ENCODE measurements around the gene GLIPR2.
"Not testable (repeated sequence)": the region's sequence is repeated elsewhere in the genome, so short reads cannot be mapped to it uniquely, and the experiment has no call there.

Gene GLIPR2

GRCh38 chr9:36136272-36136893 is at the start of gene GLIPR2:
Gene GLIPR2, plus strand, starts transcription at chr9:36136733. Its CDS starts 46 bp downstream, at chr9:36136779.
- DNase-seq (ENCODE audit: low read depth): peak; percentile 77
- peak within 1 kb of the TSS; percentile 49 for H3K4me3 ChIP-seq (ENCODE audit: low read depth, low read length)
- peak; percentile 27 for TF ChIP-seq POLR2A (IDR thresholded peaks at IDR 0.05; ENCODE audit: extremely low read depth, insufficient read length)
- no peak for TF ChIP-seq MYC (IDR thresholded peaks at IDR 0.05; ENCODE audit: low read depth, low read length)
- no peak for TF ChIP-seq CTCF (IDR thresholded peaks at IDR 0.05; ENCODE audit: low read depth, low read length)
- TF ChIP-seq MAX (IDR thresholded peaks at IDR 0.05; ENCODE audit: low read depth, low read length): no peak

- DNase-seq (ENCODE audit: low read depth); H3K4me3 ChIP-seq (ENCODE audit: low read depth, low read length): not testable (repeated sequence)
These were observed 49.5 kb upstream of the GLIPR2 start for GRCh38 chr9:36087054-36087453.

GRCh38 chr9:36088020-36088419 is 48.5 kb upstream of the GLIPR2 start:
- no peak for DNase-seq (ENCODE audit: low read depth)
- no peak overlapping the region for H3K4me3 ChIP-seq (ENCODE audit: low read depth, low read length)
- TF ChIP-seq CTCF (IDR thresholded peaks at IDR 0.05; ENCODE audit: low read depth, low read length) (no peak), MAX (IDR thresholded peaks at IDR 0.05; ENCODE audit: low read depth, low read length) (no peak), MYC (IDR thresholded peaks at IDR 0.05; ENCODE audit: low read depth, low read length) (no peak), POLR2A (IDR thresholded peaks at IDR 0.05; ENCODE audit: extremely low read depth, insufficient read length) (no peak)

- H3K4me3 ChIP-seq (ENCODE audit: low read depth, low read length): no peak overlapping the region
- DNase-seq (ENCODE audit: low read depth): peak; percentile 3
- no peak for TF ChIP-seq CTCF (IDR thresholded peaks at IDR 0.05; ENCODE audit: low read depth, low read length)
- no peak for TF ChIP-seq MAX (IDR thresholded peaks at IDR 0.05; ENCODE audit: low read depth, low read length)
- TF ChIP-seq POLR2A (IDR thresholded peaks at IDR 0.05; ENCODE audit: extremely low read depth, insufficient read length): no peak
- no peak for TF ChIP-seq MYC (IDR thresholded peaks at IDR 0.05; ENCODE audit: low read depth, low read length)
These were observed 45.2 kb upstream of the GLIPR2 start for GRCh38 chr9:36091026-36091953.

- no peak overlapping the region for H3K4me3 ChIP-seq (ENCODE audit: low read depth, low read length)
- no peak for DNase-seq (ENCODE audit: low read depth)
- TF ChIP-seq MAX (IDR thresholded peaks at IDR 0.05; ENCODE audit: low read depth, low read length): no peak
These were observed 44.5 kb upstream of the GLIPR2 start for GRCh38 chr9:36092014-36092413.

GRCh38 chr9:36092509-36093215 is 43.9 kb upstream of the GLIPR2 start:
- peak; percentile 31 for DNase-seq (ENCODE audit: low read depth)
- no peak overlapping the region for H3K4me3 ChIP-seq (ENCODE audit: low read depth, low read length)
- TF ChIP-seq MYC (IDR thresholded peaks at IDR 0.05; ENCODE audit: low read depth, low read length): no peak
- TF ChIP-seq CTCF (IDR thresholded peaks at IDR 0.05; ENCODE audit: low read depth, low read length): no peak
- TF ChIP-seq POLR2A (IDR thresholded peaks at IDR 0.05; ENCODE audit: extremely low read depth, insufficient read length): no peak
- TF ChIP-seq MAX (IDR thresholded peaks at IDR 0.05; ENCODE audit: low read depth, low read length): no peak
